ENCODE measurements around the gene NGF. TPM values are rescaled to one million over a fixed set of nuclear protein-coding genes. Genes with fewer than 3 reads are reported as not detected.

Gene NGF
- total RNA-seq, 2 donors from 2014 or later = not detected

GRCh38 chr1:115295904-115296696 lies 41.9 kb downstream of the NGF start:
- Mint-ChIP-seq H3K4me3 (no peak overlapping the region), H3K27me3 (peaks cover 45% of the 10 kb centered on the region), H3K4me1 (no peaks in the 10 kb centered on the region), H3K36me3 (ENCODE audit: low read depth) (no peaks in the 10 kb centered on the region), H3K27ac (no peak overlapping the region)
- no peak for DNase-seq
- no peaks in the 10 kb centered on the region for H3K9me3 ChIP-seq (ENCODE audit: control insufficient read depth, low read length, poor library complexity, severe bottlenecking)
- no peak for ATAC-seq

DNA sequence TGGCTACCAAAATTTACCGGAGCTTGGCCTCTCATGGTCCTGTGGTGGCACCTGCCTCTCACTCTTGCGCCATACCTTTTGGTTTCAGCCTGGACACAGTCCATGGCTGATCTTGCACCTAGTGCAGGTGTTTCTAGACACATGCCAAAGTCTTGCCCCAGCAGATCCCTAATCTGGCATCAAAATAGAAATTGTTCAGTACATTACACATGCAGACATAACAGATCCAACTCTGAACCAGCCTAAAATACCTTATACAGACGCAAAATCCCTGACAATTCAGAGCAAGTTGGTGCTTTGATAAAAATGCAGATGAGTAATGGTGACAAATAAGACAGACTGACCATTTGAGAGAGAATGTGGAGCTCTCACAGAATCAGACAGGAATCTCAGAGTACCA lies 44.1 kb downstream of the NGF start:
- ATAC-seq = no peak
- Mint-ChIP-seq H3K36me3 (ENCODE audit: low read depth) (no peaks in the 10 kb centered on the region), H3K4me3 (no peak overlapping the region), H3K27ac (no peak overlapping the region), H3K4me1 (no peaks in the 10 kb centered on the region), H3K27me3 (peaks cover 41% of the 10 kb centered on the region)
- H3K9me3 ChIP-seq (ENCODE audit: control insufficient read depth, low read length, poor library complexity, severe bottlenecking) = no peaks in the 10 kb centered on the region
- no peak for DNase-seq

DNA sequence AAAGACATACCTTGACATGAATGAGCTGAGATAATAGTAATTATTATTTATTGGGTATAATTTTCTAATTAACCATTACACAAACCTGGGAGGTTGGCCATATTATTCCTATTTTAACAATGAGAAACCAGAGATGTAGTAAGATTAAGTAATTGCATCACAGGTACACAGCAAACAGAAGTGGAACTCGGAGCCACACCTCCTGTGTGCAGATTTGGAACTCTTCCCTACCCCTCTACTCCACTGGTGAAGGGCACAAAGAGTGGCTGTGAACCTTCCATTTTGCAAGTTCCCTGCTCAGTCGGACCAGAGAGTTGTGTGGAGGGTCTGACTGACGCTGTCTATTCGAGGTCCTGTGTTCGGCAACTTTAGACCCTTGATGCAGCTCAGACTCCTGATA lies 45.0 kb downstream of the NGF start:
- Mint-ChIP-seq H3K4me3 (no peak overlapping the region), H3K4me1 (no peaks in the 10 kb centered on the region), H3K27me3 (peaks cover 42% of the 10 kb centered on the region), H3K27ac (no peak overlapping the region), H3K36me3 (ENCODE audit: low read depth) (no peaks in the 10 kb centered on the region)
- ATAC-seq = no peak
- no peaks in the 10 kb centered on the region for H3K9me3 ChIP-seq (ENCODE audit: control insufficient read depth, low read length, poor library complexity, severe bottlenecking)
- DNase-seq = no peak

DNA sequence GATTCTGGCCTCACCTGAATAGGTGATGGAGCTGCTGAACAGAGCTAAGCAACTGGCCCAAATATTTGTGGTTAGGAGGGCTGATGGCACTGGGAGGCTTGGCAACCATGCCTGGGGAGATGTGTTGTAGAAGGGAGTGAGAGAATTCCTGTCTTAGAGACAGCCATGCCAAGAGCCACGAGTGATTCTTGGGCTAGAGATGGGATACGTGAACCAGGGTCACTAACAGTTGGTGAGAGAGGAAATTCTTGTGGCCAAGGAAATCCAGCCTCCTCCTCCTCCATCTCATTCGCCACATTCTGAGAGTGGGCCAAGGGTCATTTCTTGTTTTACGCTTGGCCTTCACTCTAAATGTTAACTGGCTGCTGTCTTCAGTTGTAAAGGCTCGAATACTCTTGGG lies 46.3 kb downstream of the NGF start:
- no peaks in the 10 kb centered on the region for H3K36me3 Mint-ChIP-seq (ENCODE audit: low read depth)
- H3K9me3 ChIP-seq (ENCODE audit: control insufficient read depth, low read length, poor library complexity, severe bottlenecking) = no peaks in the 10 kb centered on the region
- no peak overlapping the region for H3K27ac Mint-ChIP-seq
- no peak overlapping the region for H3K4me3 Mint-ChIP-seq
- ATAC-seq (no peak), DNase-seq (no peak)
- H3K4me1 Mint-ChIP-seq = peaks cover 3% of the 10 kb centered on the region
- peaks cover 42% of the 10 kb centered on the region for H3K27me3 Mint-ChIP-seq

DNA sequence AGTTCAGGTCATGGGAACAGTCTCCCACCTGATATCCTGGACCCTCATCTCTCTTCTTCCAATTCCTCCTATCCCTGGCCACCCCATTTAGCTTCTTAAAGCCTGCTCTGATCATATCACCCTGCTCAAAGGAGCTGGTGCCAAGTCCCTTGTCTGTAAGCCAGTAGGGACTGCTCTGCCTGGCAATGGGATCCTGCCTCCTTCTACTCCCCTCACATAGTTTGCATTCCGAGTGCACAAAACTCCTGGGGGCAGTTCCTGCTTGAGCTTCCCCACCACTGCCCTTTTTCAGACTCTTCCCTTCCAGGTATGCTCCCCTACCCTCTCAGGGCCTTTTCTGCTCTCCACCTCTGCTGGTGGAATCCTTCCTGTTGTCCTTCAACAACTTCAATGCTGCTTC lies 48.1 kb downstream of the NGF start:
- ATAC-seq (no peak), DNase-seq (no peak)
- no peak overlapping the region for H3K4me3 Mint-ChIP-seq
- no peak overlapping the region for H3K27ac Mint-ChIP-seq
- no peaks in the 10 kb centered on the region for H3K9me3 ChIP-seq (ENCODE audit: control insufficient read depth, low read length, poor library complexity, severe bottlenecking)
- peaks cover 36% of the 10 kb centered on the region for H3K27me3 Mint-ChIP-seq
- H3K4me1 Mint-ChIP-seq = peaks cover 3% of the 10 kb centered on the region
- H3K36me3 Mint-ChIP-seq (ENCODE audit: low read depth) = no peaks in the 10 kb centered on the region

DNA sequence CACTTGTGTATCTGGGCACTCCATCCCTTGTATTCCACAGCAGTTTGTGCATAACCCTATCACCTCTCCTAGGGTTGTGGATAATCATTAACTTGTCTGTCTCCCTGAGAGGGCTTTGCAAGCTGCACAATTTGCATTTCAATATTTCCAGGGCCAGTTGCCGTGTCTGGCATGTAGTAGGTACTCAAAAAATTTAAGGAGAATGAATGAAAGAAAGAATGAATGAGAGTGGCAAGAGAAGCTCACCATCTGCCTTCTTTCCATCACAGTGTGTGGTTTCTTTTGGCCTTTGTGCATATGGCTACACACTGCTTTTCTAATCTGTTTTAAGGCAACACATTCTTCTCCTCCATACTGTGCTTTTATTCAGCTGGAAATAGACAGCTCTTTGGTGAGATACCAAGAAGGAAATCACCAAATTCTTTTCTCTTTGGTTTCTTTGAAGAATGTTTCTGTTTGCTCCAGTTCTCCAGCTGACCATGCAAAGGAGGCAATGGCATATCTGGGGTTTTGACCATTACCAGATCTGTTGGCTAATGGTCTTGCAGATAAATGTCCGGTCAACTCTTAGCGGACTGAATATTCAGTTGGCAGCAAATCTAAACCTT lies 49.4 kb downstream of the NGF start:
- ATAC-seq (no peak), DNase-seq (no peak)
- no peak overlapping the region for H3K4me3 Mint-ChIP-seq
- peaks cover 3% of the 10 kb centered on the region for H3K4me1 Mint-ChIP-seq
- H3K27ac Mint-ChIP-seq = no peak overlapping the region
- H3K9me3 ChIP-seq (ENCODE audit: control insufficient read depth, low read length, poor library complexity, severe bottlenecking) = no peaks in the 10 kb centered on the region
- peaks cover 30% of the 10 kb centered on the region for H3K27me3 Mint-ChIP-seq
- H3K36me3 Mint-ChIP-seq (ENCODE audit: low read depth) = no peaks in the 10 kb centered on the region

DNA sequence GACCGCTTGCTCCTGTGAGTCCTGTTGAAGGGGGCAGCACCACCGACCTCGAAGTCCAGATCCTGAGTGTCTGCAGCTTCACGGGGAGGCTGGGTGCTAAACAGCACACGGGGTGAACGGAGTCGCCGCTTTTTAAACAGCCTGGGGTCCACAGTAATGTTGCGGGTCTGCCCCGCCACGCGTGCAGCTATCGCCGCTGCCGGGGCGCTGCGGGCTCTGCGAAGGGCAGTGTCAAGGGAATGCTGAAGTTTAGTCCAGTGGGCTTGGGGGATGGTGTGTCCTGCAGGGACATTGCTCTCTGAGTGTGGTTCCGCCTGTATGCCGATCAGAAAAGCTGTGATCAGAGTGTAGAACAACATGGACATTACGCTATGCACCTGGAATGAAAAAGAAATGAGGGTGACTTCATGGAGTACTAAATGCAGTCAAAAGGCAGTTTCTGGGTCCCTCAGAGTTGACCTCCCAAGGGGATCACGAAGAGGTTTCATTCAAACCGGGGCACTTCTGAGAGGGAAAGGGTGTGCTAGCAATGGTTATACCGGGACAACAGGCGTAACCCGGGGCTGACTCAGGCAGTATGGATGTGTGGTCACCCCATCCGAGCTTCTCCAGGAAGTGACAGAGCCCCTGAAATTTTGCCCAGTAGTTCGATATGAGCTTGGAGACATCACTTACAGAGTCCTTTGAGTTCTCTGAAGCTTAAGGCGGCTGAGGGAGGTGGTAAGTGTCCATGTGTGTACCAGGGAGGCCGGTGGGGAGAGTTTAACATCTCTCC lies 51.4 kb downstream of the NGF start:
- no peak overlapping the region for H3K4me3 Mint-ChIP-seq
- H3K4me1 Mint-ChIP-seq = peaks cover 5% of the 10 kb centered on the region
- H3K27me3 Mint-ChIP-seq = peaks cover 37% of the 10 kb centered on the region
- ATAC-seq (no peak), DNase-seq (no peak)
- no peaks in the 10 kb centered on the region for H3K9me3 ChIP-seq (ENCODE audit: control insufficient read depth, low read length, poor library complexity, severe bottlenecking)
- H3K27ac Mint-ChIP-seq = no peak overlapping the region
- H3K36me3 Mint-ChIP-seq (ENCODE audit: low read depth) = no peaks in the 10 kb centered on the region

DNA sequence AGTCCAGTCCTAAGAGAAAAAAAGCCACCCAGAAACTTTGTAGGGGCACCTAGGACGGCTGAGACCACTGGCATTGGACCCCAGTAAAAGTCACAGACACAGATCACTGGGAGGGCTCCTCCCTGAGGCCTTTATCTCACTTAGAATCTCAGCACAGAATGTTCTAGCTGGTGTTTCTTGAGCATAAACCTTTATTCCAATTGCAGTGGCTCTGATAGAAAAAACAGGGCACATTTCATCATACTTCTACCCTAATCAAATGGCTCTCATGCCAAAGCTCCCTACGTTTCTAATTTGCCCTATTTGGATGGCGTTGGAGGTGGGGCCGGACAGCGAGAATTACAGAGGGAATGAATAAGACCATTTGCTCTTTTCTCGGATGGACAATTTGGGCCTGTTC lies 53.8 kb downstream of the NGF start:
- Mint-ChIP-seq H3K27ac (no peak overlapping the region), H3K27me3 (peaks cover 38% of the 10 kb centered on the region), H3K4me1 (peaks cover 5% of the 10 kb centered on the region), H3K4me3 (no peak overlapping the region), H3K36me3 (ENCODE audit: low read depth) (no peaks in the 10 kb centered on the region)
- no peak for DNase-seq
- no peaks in the 10 kb centered on the region for H3K9me3 ChIP-seq (ENCODE audit: control insufficient read depth, low read length, poor library complexity, severe bottlenecking)
- ATAC-seq = no peak

DNA sequence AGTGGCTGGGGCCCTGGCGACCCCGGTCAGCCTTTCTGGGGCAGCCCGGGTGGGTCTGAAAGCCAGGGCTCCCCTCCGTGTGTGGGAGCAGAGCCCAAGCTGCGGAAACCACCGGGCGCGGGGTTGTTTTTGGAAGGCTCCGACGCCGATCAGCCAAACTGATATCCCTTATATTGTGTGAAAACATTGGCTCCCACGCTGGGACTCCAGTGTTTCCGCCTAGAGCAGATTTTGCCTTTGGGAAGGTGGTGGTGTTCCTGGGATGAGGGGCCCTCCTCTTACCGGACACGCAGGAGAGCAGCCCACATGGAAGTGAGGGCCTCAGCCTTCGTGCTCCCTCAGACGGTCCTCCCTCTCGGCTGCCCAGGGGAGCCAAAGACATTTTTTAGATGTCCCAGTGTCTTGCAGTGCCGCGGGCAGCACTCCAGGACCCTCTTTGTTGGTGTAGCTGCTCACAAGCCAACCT lies 54.3 kb downstream of the NGF start:
- Mint-ChIP-seq H3K4me3 (no peak overlapping the region), H3K4me1 (peaks cover 5% of the 10 kb centered on the region), H3K27ac (no peak overlapping the region), H3K27me3 (peaks cover 38% of the 10 kb centered on the region), H3K36me3 (ENCODE audit: low read depth) (no peaks in the 10 kb centered on the region)
- H3K9me3 ChIP-seq (ENCODE audit: control insufficient read depth, low read length, poor library complexity, severe bottlenecking) = no peaks in the 10 kb centered on the region
- ATAC-seq = no peak
- DNase-seq = no peak

GRCh38 chr1:115283249-115283648 lies 54.8 kb downstream of the NGF start:
- no peak overlapping the region for H3K27ac Mint-ChIP-seq
- H3K27me3 Mint-ChIP-seq = peaks cover 35% of the 10 kb centered on the region
- peaks cover 5% of the 10 kb centered on the region for H3K4me1 Mint-ChIP-seq
- no peak overlapping the region for H3K4me3 Mint-ChIP-seq
- ATAC-seq = no peak
- H3K36me3 Mint-ChIP-seq (ENCODE audit: low read depth) = no peaks in the 10 kb centered on the region
- H3K9me3 ChIP-seq (ENCODE audit: control insufficient read depth, low read length, poor library complexity, severe bottlenecking) = no peaks in the 10 kb centered on the region
- DNase-seq = no peak

- Mint-ChIP-seq H3K4me1 (peaks cover 5% of the 10 kb centered on the region), H3K27me3 (peaks cover 30% of the 10 kb centered on the region), H3K36me3 (ENCODE audit: low read depth) (no peaks in the 10 kb centered on the region), H3K4me3 (no peak overlapping the region), H3K27ac (no peak overlapping the region)
- DNase-seq (no peak), ATAC-seq (no peak)
- no peaks in the 10 kb centered on the region for H3K9me3 ChIP-seq (ENCODE audit: control insufficient read depth, low read length, poor library complexity, severe bottlenecking)
Measured at GRCh38 chr1:115282807-115283208, 55.2 kb downstream of the NGF start.

DNA sequence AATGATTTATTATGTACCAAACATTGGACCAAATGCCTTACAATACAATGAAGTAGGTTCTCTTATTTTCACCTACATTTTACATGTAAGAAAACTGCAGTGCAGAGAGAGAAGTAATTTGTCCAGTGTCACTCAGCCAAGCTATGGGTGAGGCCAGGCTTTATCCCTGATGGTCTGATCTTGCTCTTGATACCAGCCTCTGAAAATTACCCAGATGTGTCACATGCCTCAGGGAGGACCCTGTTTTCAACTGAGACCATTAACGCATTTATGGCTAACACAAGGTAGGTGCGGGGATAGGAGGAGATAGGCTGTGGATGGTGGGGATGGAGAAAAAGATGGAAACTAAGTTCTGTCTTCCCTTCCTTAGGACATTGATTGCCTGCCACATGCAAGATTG lies 56.9 kb downstream of the NGF start:
- Mint-ChIP-seq H3K4me3 (no peak overlapping the region), H3K27me3 (peaks cover 26% of the 10 kb centered on the region), H3K27ac (no peak overlapping the region), H3K4me1 (peaks cover 2% of the 10 kb centered on the region), H3K36me3 (ENCODE audit: low read depth) (no peaks in the 10 kb centered on the region)
- no peak for DNase-seq
- H3K9me3 ChIP-seq (ENCODE audit: control insufficient read depth, low read length, poor library complexity, severe bottlenecking) = no peaks in the 10 kb centered on the region
- ATAC-seq = no peak

- ATAC-seq (no peak), DNase-seq (no peak)
- Mint-ChIP-seq H3K4me1 (peaks cover 2% of the 10 kb centered on the region), H3K27me3 (peaks cover 23% of the 10 kb centered on the region), H3K4me3 (no peak overlapping the region), H3K36me3 (ENCODE audit: low read depth) (no peaks in the 10 kb centered on the region), H3K27ac (no peak overlapping the region)
- no peaks in the 10 kb centered on the region for H3K9me3 ChIP-seq (ENCODE audit: control insufficient read depth, low read length, poor library complexity, severe bottlenecking)
Measured at GRCh38 chr1:115280064-115280463, 58.0 kb downstream of the NGF start.

All from T-helper 17 cell (primary cell).